ENCODE measurements around the gene CCDC182.

CCDC182 gene

GRCh38 chr17:57726213-57726790 is 18.8 kb downstream of the CCDC182 start:
- DNase-seq = no peak

DNA sequence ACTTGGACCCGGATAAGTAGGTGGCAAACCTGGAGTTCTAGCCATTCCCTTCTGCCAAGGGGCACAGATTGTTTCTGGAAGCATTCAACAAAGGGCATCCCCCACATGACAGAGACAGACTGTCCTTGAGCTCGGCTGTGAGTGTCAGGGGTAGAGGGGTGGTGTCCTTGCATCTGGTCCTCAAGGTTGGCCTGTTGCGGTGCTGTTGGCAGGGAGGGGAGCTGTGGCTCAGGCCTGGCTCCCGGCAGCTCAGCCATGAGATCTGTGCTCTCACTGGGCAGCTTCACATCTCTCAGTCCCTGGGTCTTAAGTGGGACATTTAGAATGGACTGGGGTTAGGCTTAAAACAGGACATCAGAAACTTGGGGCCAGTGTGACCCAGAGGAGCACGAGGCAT is 20.4 kb downstream of the CCDC182 start:
- no peak for DNase-seq

DNA sequence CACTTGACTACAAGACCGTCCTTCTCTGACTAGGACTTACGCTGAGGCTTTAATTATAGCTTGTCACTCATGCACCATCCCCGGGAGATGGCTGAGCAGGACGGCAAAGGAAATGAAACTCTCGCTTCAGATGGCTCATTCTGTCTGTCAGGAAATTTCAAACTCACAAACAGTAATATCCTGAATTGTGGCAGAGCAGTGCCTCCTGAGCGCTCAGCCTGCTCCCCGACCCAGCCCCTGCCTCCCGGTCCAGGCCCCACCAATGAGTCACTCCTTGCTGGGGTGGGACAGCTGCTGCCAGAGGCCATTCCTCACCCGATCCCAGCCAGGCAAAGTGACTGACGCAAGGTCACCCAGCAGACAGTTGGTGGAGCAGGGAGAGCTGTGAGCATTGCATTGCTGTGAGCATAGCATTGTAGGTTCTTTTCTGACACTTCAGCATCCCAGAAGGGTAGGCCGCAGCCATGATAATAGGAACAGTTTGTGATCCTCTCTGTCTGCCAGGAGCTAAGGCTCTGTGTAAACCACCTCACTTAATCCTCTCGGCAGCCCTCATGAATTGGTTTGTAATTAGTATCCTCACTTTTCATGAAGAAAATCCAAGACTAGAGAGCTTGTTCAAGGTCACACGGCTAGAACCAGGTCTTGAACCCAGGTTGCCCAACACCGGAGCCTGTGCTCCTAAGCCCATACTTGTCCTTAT is 20.9 kb downstream of the CCDC182 start:
- DNase-seq = no peak

DNA sequence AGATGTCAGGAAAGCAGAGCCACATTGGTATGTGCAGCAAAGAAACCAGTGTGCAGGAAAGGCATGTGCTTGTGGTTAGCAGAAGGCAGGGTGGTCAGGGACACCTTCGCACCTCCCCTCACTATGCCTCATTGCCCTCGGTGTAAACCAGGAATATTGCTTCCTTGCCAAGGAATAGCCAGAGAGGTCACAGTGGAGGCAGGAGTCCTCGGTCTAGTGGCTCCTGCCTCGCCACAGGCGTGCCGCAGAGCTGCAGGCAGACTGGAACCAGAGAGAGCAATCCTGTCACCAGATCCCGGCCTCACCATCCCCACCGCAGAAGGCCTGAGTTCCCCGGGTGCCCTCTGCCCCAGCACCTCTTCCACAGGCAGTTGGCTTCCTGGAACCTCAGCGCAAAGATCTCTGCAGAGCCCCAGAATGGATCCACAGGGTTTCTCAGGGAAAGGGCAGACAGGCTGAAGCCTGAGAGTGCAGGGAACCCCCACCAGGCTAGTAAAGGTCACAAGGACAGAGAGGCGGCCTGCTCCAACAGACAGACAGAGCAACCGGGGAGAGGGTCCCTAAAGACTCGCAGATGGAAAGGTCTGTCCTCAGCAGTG is 21.6 kb downstream of the CCDC182 start:
- DNase-seq = no peak

DNA sequence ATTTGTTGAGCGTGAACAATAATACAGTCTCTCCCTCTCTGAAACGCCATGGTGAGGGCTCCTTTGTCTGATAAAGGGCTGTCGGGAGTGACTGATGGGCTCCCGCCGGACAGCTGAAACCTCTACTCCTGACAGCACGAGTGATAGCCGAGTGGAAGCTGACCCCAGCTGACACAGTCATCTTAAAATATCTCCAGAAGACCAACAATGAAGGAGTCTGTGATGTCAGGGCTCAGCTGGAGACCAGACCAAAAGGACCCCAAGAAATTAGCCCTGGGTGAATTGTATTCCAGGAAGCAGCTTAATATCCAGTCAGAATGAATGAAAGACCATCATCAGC is 22.4 kb downstream of the CCDC182 start:
- DNase-seq = no peak

DNA sequence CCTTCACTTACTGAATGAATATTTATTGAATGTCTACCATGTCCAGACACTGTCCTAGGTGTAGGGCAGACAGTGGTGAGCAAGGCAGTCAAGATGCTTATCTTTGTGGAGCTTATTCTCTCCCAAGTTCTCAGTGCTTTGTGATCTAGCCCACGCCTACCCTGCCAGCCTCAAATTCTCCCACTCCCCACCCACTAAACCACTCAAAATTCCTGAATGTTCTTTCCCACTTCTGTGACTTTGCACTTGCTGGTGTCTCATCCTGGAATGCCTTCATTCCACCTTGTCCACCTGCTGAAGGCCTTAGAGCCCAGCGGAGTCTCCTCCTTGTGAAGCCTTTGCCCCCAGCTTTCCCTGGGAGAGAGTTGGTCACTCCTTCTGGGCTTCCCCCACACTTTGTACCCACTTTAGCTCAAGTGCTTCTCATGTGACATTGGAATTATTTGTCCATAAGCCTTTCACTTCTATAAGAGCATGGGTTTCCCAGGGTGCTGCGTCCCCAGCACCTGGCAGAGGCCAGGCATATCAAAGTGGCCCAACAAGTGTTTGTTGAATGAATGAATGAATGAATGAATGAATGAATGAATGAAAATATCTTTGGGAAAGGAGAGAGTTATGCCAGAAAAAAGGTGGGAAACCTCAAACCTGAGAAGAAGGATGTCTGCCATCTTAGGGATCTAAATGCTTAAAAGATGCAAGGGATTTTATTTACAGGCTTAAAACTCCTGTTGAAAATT is 23.0 kb downstream of the CCDC182 start:
- no peak for DNase-seq

GRCh38 chr17:57720386-57721035 is 24.6 kb downstream of the CCDC182 start:
- no peak for DNase-seq

DNA sequence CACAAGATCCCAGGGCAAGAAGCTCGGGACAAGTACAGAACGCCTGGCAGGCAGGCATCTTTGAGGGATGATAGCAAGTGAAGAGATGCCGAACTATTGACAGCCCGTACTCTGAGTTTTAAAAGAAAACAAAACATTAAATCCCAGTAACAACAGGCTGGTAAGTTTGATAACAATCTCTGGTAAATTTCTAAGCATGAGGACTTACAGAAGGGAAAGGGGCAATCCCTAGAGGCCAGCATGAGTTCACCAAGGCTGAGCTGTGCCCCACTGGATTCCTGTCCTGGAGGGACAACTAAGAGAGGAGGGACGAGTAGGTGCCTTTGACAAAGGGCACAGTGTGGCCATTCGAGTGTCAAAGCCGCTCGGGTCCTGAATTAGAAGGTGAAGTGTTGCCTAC is 26.2 kb downstream of the CCDC182 start:
- no peak for DNase-seq

DNA sequence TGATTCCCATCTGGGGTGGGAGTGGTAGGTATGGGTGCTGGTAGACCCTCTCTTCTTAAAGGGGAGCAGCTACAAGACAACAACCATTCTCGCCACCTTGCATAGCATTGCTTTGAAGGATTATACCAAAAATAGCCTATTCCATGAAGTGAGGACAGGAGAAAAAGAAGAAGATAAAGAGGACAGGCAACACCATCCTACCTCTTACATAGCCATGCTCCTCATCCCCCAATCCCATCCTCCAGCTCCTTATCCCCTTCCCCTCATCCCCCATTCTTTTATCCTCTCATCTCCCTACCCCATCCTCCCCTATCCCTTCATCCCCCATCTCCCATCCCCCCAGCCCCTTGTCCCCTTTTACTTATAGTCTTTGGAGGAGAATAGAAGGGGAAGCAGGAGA is 29.1 kb downstream of the CCDC182 start:
- no peak for DNase-seq

DNA sequence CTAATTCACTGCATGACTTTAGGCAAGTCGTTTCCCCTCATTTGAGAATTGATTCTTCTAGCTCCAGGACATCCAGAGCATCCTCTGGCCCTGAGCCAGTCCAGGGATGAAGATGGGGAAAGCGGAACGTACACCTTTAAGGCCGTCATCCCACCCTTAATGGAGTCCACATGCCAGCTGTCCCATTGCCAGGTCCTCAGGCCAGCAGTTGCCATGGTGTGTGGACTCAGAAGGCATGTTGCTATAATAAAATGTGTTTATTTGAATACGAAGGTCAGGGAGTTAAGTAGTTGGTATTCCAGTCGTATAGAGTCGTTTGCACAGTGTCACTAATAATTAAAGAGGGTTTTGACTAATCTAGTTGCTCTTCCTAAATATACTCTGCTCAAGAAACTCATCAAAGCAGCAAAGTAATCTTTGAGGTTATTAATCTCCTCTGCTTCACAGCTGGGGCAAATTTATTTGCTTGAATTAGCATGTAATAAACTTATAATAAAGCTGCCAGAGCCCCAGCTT is 30.4 kb downstream of the CCDC182 start:
- DNase-seq = no peak

DNA sequence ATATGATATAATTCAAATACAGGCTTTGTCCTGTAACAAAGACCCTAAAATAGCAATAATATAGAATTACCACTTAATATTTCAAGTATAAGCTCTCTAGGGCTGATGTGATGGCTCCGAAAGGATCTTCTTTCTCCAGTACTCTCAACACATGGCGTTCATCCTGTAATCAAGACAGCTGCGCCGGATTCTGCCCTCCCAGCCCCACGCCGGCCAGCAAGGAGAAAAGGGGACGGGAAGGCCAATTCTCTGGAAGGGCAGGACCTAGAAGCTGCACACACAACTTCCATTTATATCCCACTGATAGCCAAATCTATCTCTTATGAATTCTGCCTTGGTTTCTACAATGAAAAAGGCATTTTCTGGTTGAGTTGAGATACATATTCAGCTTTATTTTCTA is 32.0 kb downstream of the CCDC182 start:
- DNase-seq = no peak

GRCh38 chr17:57708410-57708809 is 36.7 kb downstream of the CCDC182 start:
- DNase-seq = peak; percentile 65

DNA sequence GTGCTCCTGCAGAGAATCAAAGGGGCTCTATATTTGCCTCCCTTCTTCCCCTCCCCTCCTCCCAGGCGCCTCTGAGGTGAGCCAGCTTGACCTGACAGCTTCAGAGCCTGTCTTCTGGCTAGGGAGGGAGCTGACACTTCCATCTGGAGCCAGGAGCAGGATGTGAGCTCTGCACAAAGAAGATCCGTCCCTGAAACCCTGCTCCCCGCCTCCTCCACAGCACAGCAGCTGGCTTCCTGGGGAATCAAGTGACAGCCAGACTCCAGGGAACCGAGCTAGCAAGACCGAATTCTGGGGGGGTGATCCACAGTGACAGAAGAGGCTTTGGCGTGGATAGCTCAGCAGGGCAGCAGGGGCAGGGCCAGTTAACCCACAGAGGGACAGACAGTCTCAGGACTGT is 37.2 kb downstream of the CCDC182 start:
- peak; percentile 87 for DNase-seq

DNA sequence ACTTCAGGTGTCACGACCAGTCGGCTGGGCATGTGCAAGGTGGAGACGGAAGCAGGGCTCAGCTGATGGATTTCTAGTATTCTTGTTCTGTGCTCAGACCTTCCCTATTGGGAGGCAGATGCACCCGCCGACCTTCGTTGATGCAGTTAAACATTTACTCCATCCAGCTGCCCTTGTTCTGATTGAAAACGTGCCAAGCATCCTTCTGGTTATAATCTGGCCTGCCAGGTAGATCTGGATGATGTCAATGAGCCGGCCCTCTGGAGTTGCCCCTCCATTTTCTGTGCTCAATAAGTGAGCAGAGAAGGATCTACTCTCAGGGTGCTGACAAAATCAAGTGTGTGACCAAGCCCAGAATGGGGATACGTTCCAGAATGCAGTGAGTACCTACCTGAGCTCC is 38.3 kb downstream of the CCDC182 start:
- DNase-seq = no peak

DNA sequence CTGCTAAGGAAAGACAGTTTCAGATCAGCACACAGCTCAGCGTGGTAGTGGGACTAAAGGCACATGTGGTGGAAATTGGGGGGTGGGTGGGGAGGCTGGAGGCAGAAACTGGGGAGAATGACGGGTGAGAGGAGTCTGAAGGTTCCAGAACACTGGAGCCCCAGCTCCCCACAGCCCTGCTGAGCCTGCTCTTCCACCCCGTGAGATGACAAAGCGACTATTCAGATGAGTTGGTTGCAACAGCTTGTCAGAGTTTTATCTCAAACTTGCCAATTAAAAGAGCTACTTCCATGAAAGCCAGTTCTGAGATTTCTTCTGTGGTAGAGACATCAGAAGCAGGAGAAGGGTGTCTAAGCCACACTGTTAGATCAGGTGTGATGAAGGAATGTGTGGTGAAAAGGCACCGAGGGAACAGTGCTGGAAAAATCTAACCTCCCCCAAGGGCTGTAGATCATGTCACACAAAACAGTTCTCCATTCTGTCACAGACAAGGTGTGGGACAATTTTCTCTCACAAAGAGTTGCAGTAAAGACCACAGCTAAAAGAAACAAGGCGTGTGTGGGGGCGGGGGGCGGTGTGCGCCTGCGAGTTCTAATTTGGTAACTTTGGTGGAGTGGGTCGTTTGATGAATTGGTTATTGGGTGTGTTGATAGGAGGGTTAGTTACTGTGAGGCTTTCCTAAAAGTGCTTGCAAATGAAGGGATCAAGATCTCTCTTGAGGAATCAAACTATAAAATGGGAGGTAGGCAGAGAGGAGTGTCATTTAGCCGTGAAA is 39.0 kb downstream of the CCDC182 start:
- DNase-seq = no peak

GRCh38 chr17:57704448-57704847 is 40.7 kb downstream of the CCDC182 start:
- no peak for DNase-seq

DNA sequence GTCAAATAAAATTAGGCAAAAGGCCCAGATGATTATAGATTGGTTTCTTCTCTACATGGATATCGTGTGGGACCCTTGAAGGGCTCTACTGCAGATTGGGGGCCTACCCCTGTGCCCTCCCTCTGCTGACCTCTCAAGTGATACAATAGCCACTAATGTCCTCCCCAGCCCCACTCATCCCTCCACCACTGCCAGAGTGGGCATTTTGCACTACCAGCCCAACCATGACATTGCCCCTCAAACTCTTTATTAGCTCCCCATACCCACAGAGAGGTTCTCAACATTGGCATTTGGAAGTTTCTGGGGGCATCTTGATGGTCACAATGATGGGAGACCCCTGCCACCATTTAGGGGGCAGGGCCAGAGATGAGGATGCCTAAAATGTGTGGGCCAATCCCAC is 41.8 kb downstream of the CCDC182 start:
- no peak for DNase-seq

GRCh38 chr17:57701124-57701523 is 44.0 kb downstream of the CCDC182 start:
- DNase-seq = no peak

GRCh38 chr17:57699751-57700219 is 45.3 kb downstream of the CCDC182 start:
- no peak for DNase-seq

- DNase-seq = no peak
Observed at GRCh38 chr17:57697891-57698711, 47.0 kb downstream of the CCDC182 start.

DNA sequence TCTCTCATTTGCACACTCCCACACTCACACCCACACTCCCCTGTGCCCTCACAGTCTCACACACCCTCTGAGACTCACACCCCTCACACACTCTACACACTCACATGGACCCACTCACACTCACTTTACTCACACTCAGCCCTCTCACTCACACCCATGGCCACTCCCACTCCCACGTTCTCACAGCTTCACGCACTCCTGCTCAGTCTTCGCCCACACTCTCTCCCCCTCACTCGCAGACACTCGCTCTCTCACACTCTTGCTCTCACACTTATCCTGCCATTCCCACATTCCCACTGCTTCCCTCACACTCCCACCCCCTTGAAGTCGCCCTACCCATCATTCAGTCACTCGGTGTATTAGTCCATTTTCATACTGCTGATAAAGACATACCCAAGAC is 47.9 kb downstream of the CCDC182 start:
- DNase-seq = no peak
